Stimulated activated CD8-positive, alpha-beta memory T cell treated with anti-CD3 and anti-CD28 coated beads, Interleukin-4, amount 100 ng/mL, for 4 hours (primary cell): ENCODE results near the gene KIF12.

Source experiments
- DNase-seq, 2 donors: peaks; one replicate each; pipeline ENCODE4 v3.0.0-alpha.2; 2020; ENCODE audit warnings: low read depth in 2 of 2, low spot score in 1 of 2

Gene KIF12

GRCh38 chr9:114107286-114108001 lies 8.4 kb upstream of the KIF12 start:
- no peak for DNase-seq

- DNase-seq: no peak
Measured at GRCh38 chr9:114105236-114105635, 6.1 kb upstream of the KIF12 start.

GRCh38 chr9:114102484-114102883 lies 3.4 kb upstream of the KIF12 start:
- DNase-seq: no peak

- DNase-seq: no peak
Measured at GRCh38 chr9:114100536-114100935, 1.4 kb upstream of the KIF12 start.

GRCh38 chr9:114099669-114100270 lies 678 bp upstream of the KIF12 start:
- DNase-seq: no peak

GRCh38 chr9:114098021-114098935 lies 814 bp downstream of the KIF12 start:
- no peak for DNase-seq

- DNase-seq: no peak
Measured at GRCh38 chr9:114097613-114098020, 1.5 kb downstream of the KIF12 start.

- DNase-seq: no peak
Measured at GRCh38 chr9:114096866-114097612, 2.1 kb downstream of the KIF12 start.

GRCh38 chr9:114096041-114096511 lies 3.0 kb downstream of the KIF12 start:
- DNase-seq: no peak

GRCh38 chr9:114094971-114095370 lies 4.1 kb downstream of the KIF12 start:
- DNase-seq: no peak

- no peak for DNase-seq
Measured at GRCh38 chr9:114093761-114094505, 5.2 kb downstream of the KIF12 start.

GRCh38 chr9:114093031-114093471 lies 6.0 kb downstream of the KIF12 start:
- no peak for DNase-seq

GRCh38 chr9:114092336-114092735 lies 6.8 kb downstream of the KIF12 start:
- no peak for DNase-seq

- DNase-seq: no peak
Measured at GRCh38 chr9:114091711-114092110, 7.4 kb downstream of the KIF12 start.

- no peak for DNase-seq
Measured at GRCh38 chr9:114090798-114091197, 8.3 kb downstream of the KIF12 start.

- no peak for DNase-seq
Measured at GRCh38 chr9:114089206-114089840, 9.8 kb downstream of the KIF12 start.

- DNase-seq: no peak
Measured at GRCh38 chr9:114088571-114089170, 10.4 kb downstream of the KIF12 start.

GRCh38 chr9:114087721-114088120 lies 11.4 kb downstream of the KIF12 start:
- DNase-seq: no peak

- DNase-seq: no peak
Measured at GRCh38 chr9:114086607-114087006, 12.5 kb downstream of the KIF12 start.
